Thoracic aorta (tissue), 2 donors: ENCODE measurements around the gene DYRK1A. TPM values are rescaled to one million over a fixed set of nuclear protein-coding genes. Genes with fewer than 3 reads are reported as not detected.

Experiments used
- ATAC-seq: fragments of 150-250 bp; one replicate; pipeline ENCODE4 v1.8.0; 2017; ENCODE audit warnings: low read depth; ENCODE audit not compliant: insufficient number of reproducible peaks, low FRiP score
- DNase-seq: peaks from one replicate; pipeline ENCODE4 v3.0.0-alpha.2; 2020; ENCODE audit warnings: low spot score
- H3K27ac ChIP-seq, 2 donors: fragments of 200-600 bp; sonication (generic); 1 replicate in 1 of 2; 2 replicates in 1 of 2; pipeline ENCODE4 v1.5.1; 2016; ENCODE audit warnings: mild to moderate bottlenecking in 2 of 2, moderate library complexity in 2 of 2
- H3K27me3 ChIP-seq: fragments of 200-600 bp; sonication (generic); replicated peaks from 2 replicates; pipeline ENCODE4 v1.6.0; 2016; ENCODE audit warnings: mild to moderate bottlenecking; ENCODE audit not compliant: insufficient read depth
- H3K36me3 ChIP-seq: fragments of 200-600 bp; sonication (generic); one replicate; pipeline ENCODE4 v1.5.1; 2016
- H3K4me1 ChIP-seq, 2 donors: fragments of 200-600 bp; sonication (generic); 1 replicate in 1 of 2; 2 replicates in 1 of 2; pipeline versions ENCODE4 v1.5.1 to v1.6.0; 2016; ENCODE audit warnings: low read depth in 2 of 2, mild to moderate bottlenecking in 1 of 2; ENCODE audit not compliant: control insufficient read depth in 1 of 2
- H3K4me3 ChIP-seq: fragments of 200-600 bp; sonication (generic); 2 replicates; pipeline ENCODE4 v1.5.1; 2016; ENCODE audit warnings: mild to moderate bottlenecking
- H3K9me3 ChIP-seq: fragments of 200-600 bp; sonication (generic); 2 replicates; pipeline ENCODE4 v1.5.1; 2016
- total RNA-seq, 2 donors: library from RNA; depleted of rRNA; stranded (reverse); fragments of >200 nt; gene quantifications; one replicate each; pipeline versions ENCODE4 v1.1.0 to v1.2.3, GENCODE V29; 2016
- TF ChIP-seq, protein P1 (sequence below): fragments of 200-600 bp; sonication (generic); IDR thresholded peaks from one replicate; pipeline ENCODE4 v1.5.1; 2019; ENCODE audit warnings: antibody characterized with exemption

The DYRK1A gene
- total RNA-seq, 2 donors from 2014 or later = 77.2 to 93.8 TPM

DNA sequence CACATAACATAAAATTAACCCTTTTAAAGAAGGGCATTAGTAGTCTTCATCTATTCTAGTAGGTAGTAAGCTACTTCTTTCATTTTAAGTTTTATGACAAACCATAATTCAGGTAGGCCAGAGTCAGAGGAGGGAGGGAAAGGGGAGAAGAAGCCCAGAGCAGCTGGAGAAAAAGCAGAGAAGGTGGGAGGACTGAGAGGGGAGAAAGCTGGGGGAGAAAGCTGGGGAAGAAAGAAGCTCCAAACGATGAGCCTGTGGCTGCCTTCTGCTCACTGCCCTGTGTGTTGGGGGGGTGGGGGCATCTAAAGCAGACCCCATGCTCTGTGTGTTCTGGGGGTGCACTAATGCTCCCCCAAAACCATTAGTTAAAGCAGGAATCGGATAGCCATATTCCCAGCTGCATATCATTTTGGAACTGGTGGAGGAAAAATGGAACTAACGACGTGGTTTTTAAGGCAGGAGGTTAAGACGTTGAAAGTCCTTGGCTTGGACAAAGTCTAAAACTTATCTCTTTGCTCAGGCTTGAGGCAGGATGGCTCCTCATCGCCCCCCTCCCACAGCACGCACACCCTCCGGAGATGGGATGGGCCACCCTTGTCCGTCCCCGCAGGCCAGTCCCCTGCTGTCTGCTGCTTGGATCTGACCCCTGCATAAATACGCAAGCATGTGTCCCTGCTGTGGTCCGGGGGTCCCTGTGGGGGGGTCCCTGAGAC, 184.2 kb downstream of the DYRK1A start:
- no peaks in the 10 kb centered on the region for H3K9me3 ChIP-seq
- H3K27me3 ChIP-seq = no peaks in the 10 kb centered on the region
- TF ChIP-seq, protein P1, sequence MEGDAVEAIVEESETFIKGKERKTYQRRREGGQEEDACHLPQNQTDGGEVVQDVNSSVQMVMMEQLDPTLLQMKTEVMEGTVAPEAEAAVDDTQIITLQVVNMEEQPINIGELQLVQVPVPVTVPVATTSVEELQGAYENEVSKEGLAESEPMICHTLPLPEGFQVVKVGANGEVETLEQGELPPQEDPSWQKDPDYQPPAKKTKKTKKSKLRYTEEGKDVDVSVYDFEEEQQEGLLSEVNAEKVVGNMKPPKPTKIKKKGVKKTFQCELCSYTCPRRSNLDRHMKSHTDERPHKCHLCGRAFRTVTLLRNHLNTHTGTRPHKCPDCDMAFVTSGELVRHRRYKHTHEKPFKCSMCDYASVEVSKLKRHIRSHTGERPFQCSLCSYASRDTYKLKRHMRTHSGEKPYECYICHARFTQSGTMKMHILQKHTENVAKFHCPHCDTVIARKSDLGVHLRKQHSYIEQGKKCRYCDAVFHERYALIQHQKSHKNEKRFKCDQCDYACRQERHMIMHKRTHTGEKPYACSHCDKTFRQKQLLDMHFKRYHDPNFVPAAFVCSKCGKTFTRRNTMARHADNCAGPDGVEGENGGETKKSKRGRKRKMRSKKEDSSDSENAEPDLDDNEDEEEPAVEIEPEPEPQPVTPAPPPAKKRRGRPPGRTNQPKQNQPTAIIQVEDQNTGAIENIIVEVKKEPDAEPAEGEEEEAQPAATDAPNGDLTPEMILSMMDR = no peak
- ATAC-seq (no peak), DNase-seq (no peak)
- no peak overlapping the region for H3K4me3 ChIP-seq
- no peaks in the 10 kb centered on the region for H3K36me3 ChIP-seq
- no peak overlapping the region for H3K27ac ChIP-seq
- H3K4me1 ChIP-seq = peaks cover 0 to 20% of the 10 kb centered on the region in 2 donors

DNA sequence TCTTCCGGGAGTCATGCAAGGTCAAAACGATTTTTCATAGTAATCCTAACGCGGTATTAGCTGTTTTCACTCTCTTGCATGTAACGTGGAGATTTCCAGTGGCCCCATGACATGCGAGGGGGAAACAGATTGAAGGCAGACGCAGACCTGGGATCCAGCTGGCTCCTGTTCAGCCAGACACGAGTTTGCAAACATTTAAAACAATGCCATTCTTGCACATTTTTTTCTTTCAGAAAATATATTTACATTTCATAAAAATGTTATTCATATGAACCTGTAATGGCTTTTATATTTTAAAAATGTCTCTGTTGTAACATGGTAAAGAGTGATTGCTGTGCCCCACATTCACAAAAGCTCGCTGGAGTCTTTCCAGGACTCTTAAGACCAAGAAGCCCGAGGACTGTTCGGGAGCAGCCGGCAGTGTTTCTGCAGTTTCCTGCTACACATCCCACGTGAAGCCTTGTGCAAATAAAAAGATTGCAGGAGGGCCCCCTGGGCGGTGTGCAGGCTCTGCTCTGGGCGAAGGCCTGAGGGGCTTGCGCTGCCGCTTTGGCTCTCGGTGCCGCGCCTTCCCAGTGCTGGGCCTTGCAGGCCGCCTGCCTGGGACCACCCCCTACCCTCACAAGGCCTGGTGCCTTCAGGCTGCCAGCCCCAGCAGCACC, 184.9 kb downstream of the DYRK1A start:
- H3K4me3 ChIP-seq = no peak overlapping the region
- peaks cover 0 to 20% of the 10 kb centered on the region in 2 donors for H3K4me1 ChIP-seq
- ATAC-seq (no peak), DNase-seq (no peak)
- H3K36me3 ChIP-seq = no peaks in the 10 kb centered on the region
- TF ChIP-seq, protein P1 = no peak
- no peaks in the 10 kb centered on the region for H3K9me3 ChIP-seq
- H3K27ac ChIP-seq = no peak overlapping the region
- no peaks in the 10 kb centered on the region for H3K27me3 ChIP-seq

DNA sequence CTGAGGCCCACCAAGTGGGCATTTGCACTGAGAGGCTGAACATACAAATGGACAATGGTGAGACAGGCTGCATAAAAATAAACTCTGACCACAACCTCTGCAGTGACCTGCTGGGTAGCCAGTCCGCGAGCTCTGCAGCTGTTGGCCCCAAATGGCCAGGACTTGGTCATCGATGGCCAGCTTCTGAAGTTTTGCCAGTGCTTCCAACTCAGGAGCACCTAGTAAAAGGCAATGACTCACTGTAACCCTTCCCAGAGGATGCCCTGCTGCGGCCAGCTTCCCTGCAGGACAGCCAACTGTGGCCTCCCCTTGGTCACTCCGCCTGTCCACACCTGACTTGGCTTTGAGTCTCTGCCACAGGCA, 185.4 kb downstream of the DYRK1A start:
- H3K9me3 ChIP-seq = no peaks in the 10 kb centered on the region
- H3K4me3 ChIP-seq = no peak overlapping the region
- H3K4me1 ChIP-seq = peaks cover 0 to 20% of the 10 kb centered on the region in 2 donors
- DNase-seq (no peak), ATAC-seq (no peak)
- no peaks in the 10 kb centered on the region for H3K27me3 ChIP-seq
- no peaks in the 10 kb centered on the region for H3K36me3 ChIP-seq
- H3K27ac ChIP-seq = no peak overlapping the region
- TF ChIP-seq, protein P1 = no peak

DNA sequence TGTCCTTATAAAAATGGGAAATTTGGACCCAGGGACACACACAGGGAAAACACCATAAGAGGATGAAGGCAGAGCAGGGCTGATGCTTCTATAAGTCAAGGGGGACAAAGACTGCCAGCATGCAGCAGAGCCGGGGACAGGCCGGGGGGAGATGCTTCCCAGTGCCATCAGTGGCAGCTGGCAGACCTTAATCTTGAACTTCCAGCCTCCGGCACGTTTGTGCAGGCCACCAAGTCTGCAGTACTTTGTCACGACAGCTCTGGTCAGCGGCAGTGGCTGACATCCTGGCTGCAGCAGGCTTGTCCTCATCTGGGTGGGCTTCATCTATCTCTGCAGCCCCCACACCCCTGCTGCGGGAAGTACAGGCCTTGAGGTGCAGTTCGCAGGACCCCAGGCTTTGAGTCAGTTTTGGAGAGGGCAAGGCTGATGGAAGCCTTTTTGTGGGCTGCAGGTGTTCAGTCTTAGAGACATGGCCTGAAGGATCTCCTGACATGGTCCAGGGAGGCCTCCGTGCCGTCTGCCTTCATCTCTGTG, 186.0 kb downstream of the DYRK1A start:
- H3K27me3 ChIP-seq = no peaks in the 10 kb centered on the region
- no peak overlapping the region for H3K4me3 ChIP-seq
- DNase-seq = no peak
- no peaks in the 10 kb centered on the region for H3K36me3 ChIP-seq
- H3K9me3 ChIP-seq = no peaks in the 10 kb centered on the region
- no peak for ATAC-seq
- peaks cover 0 to 20% of the 10 kb centered on the region in 2 donors for H3K4me1 ChIP-seq
- H3K27ac ChIP-seq = peak overlapping the region in 1 of 2 donors; percentile 25
- TF ChIP-seq, protein P1 = no peak

DNA sequence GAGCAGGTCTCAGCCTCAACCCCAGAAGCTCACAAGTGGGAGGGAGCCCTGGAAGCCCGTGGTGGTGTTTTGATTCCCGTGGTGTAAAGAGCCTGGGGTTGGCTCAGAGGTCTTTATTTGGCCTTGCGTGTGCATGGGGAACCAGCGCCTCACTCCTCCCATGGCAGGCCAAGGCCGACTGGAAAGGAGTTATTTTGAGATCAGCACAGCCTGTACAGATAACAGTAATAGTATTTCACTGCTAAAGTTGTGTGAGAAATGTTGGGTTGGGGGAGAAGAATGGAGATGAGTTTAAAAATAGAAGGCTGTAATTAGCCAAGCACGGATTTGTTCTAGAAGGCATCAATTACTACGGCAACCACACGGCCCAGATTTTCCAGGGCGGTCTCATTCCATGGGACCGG, 186.5 kb downstream of the DYRK1A start:
- DNase-seq (no peak), ATAC-seq (no peak)
- no peaks in the 10 kb centered on the region for H3K9me3 ChIP-seq
- H3K27me3 ChIP-seq = no peaks in the 10 kb centered on the region
- no peaks in the 10 kb centered on the region for H3K36me3 ChIP-seq
- TF ChIP-seq, protein P1 = no peak
- peak overlapping the region in 1 of 2 donors; percentile 25 for H3K27ac ChIP-seq
- H3K4me3 ChIP-seq = no peak overlapping the region
- peaks cover 0 to 20% of the 10 kb centered on the region in 2 donors for H3K4me1 ChIP-seq
